Ishikawa (cell line): ENCODE results near the gene TBL1X.

ENCODE experiments used
- CEBPB ChIP-seq: IDR thresholded peaks from 2 replicates; pipeline ENCODE4 v1.6.1; 2012
- CREB1 ChIP-seq: IDR thresholded peaks from 2 replicates; pipeline ENCODE4 v1.6.1; 2012; ENCODE audit warnings: low read depth
- EGR1 ChIP-seq: IDR thresholded peaks from 2 replicates; pipeline ENCODE4 v1.6.1; 2012
- EP300 ChIP-seq: IDR thresholded peaks from 2 replicates; pipeline ENCODE4 v1.6.1; 2012; ENCODE audit warnings: borderline replicate concordance
- FOXM1 ChIP-seq: IDR thresholded peaks from 2 replicates; pipeline ENCODE4 v1.6.1; 2012; ENCODE audit warnings: low read depth, borderline replicate concordance
- MAX ChIP-seq: IDR thresholded peaks from 2 replicates; pipeline ENCODE4 v1.6.1; 2012
- NFIC ChIP-seq: IDR thresholded peaks from 2 replicates; pipeline ENCODE4 v1.6.1; 2012
- RAD21 ChIP-seq: IDR thresholded peaks from 2 replicates; pipeline ENCODE4 v1.6.1; 2012; ENCODE audit warnings: low read depth
- TAF1 ChIP-seq: IDR thresholded peaks from 2 replicates; pipeline ENCODE4 v1.6.1; 2012; ENCODE audit warnings: low read depth, mild to moderate bottlenecking
- TCF12 ChIP-seq: IDR thresholded peaks from 2 replicates; pipeline ENCODE4 v1.6.1; 2012; ENCODE audit warnings: low read depth
- TEAD4 ChIP-seq: IDR thresholded peaks from 2 replicates; pipeline ENCODE4 v1.6.1; 2012
- YY1 ChIP-seq: IDR thresholded peaks from 2 replicates; pipeline ENCODE4 v1.6.1; 2012; ENCODE audit warnings: low read depth
- ZBTB7A ChIP-seq: IDR thresholded peaks from 2 replicates; pipeline ENCODE4 v1.6.1; 2012; ENCODE audit warnings: low read depth
- TF ChIP-seq, protein P1 (sequence below): IDR thresholded peaks from 2 replicates; pipeline ENCODE4 v1.6.1; 2012
- TF ChIP-seq, protein P2 (sequence below): IDR thresholded peaks from 2 replicates; pipeline ENCODE4 v1.6.1; 2012; ENCODE audit warnings: low read depth, mild to moderate bottlenecking

The TBL1X gene

DNA sequence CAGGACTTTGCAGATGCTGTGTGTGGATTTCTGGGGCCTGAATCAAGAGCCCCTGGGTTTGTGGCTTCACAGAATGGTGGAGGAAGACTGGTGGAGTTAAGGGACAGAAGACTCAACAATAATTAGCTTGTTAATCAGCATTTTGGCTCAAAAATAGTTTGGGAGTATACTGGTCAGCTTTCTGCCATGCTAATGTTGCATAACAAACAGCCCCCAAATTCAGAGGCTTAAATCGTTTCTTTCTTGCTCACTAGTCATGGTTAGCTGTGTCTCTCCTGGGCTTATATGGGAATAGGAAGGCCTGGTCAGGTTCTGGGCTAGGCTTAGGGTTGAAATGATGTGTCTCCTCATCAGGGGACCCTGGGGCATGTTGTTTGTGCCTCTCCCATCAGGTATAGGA lies 24.4 kb downstream of the TBL1X start:
- TF ChIP-seq CREB1 = no peak
- TF ChIP-seq EGR1 = no peak
- no peak for TF ChIP-seq TCF12
- TF ChIP-seq, protein P1, sequence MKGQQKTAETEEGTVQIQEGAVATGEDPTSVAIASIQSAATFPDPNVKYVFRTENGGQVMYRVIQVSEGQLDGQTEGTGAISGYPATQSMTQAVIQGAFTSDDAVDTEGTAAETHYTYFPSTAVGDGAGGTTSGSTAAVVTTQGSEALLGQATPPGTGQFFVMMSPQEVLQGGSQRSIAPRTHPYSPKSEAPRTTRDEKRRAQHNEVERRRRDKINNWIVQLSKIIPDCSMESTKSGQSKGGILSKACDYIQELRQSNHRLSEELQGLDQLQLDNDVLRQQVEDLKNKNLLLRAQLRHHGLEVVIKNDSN = no peak

- no peak for TF ChIP-seq FOXM1
- no peak for TF ChIP-seq NFIC
- TF ChIP-seq YY1 = no peak
- no peak for TF ChIP-seq EGR1
- TF ChIP-seq TCF12 = no peak
- no peak for TF ChIP-seq ZBTB7A
- TF ChIP-seq TAF1 = no peak
- TF ChIP-seq EP300 = no peak
- TF ChIP-seq TEAD4 = no peak
- TF ChIP-seq, protein P2, sequence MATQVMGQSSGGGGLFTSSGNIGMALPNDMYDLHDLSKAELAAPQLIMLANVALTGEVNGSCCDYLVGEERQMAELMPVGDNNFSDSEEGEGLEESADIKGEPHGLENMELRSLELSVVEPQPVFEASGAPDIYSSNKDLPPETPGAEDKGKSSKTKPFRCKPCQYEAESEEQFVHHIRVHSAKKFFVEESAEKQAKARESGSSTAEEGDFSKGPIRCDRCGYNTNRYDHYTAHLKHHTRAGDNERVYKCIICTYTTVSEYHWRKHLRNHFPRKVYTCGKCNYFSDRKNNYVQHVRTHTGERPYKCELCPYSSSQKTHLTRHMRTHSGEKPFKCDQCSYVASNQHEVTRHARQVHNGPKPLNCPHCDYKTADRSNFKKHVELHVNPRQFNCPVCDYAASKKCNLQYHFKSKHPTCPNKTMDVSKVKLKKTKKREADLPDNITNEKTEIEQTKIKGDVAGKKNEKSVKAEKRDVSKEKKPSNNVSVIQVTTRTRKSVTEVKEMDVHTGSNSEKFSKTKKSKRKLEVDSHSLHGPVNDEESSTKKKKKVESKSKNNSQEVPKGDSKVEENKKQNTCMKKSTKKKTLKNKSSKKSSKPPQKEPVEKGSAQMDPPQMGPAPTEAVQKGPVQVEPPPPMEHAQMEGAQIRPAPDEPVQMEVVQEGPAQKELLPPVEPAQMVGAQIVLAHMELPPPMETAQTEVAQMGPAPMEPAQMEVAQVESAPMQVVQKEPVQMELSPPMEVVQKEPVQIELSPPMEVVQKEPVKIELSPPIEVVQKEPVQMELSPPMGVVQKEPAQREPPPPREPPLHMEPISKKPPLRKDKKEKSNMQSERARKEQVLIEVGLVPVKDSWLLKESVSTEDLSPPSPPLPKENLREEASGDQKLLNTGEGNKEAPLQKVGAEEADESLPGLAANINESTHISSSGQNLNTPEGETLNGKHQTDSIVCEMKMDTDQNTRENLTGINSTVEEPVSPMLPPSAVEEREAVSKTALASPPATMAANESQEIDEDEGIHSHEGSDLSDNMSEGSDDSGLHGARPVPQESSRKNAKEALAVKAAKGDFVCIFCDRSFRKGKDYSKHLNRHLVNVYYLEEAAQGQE = no peak
- no peak for TF ChIP-seq MAX
- no peak for TF ChIP-seq RAD21
- TF ChIP-seq CREB1 = no peak
- no peak for TF ChIP-seq CEBPB
- TF ChIP-seq, protein P1 = no peak
Measured at GRCh38 chrX:9492901-9493300, 28.0 kb downstream of the TBL1X start.

- no peak for TF ChIP-seq TCF12
- TF ChIP-seq ZBTB7A = no peak
- no peak for TF ChIP-seq CEBPB
- no peak for TF ChIP-seq RAD21
- no peak for TF ChIP-seq FOXM1
- TF ChIP-seq TEAD4 = no peak
- TF ChIP-seq, protein P1 = no peak
Measured at GRCh38 chrX:9493936-9494335, 29.1 kb downstream of the TBL1X start.

GRCh38 chrX:9494771-9495170 lies 29.9 kb downstream of the TBL1X start:
- TF ChIP-seq CREB1 (no peak), ZBTB7A (no peak), EP300 (no peak), MAX (no peak), EGR1 (no peak), FOXM1 (no peak), TCF12 (no peak), CEBPB (no peak), NFIC (no peak), YY1 (no peak), TEAD4 (no peak)
- TF ChIP-seq, protein P2 = no peak
- TF ChIP-seq, protein P1 = no peak

DNA sequence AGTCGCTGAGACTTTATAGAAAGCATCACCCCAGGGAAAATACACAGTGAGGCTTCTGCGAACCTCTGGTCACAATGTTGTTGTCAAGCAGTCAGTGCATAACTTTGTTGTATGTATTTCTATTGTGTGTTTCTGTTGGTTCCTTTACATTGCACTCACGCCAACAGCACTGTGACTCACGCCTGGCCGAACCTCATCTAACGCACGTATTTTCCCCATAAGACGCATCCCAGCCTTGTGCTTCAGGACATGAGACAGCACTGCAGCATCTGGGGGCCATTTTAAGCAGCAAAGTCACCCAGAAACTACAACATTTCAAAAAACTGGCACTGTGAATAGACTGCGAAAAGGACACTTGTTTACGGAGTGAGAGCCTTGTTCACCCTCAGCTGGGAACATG lies 30.6 kb downstream of the TBL1X start:
- TF ChIP-seq TCF12 (no peak), CEBPB (no peak), MAX (no peak), EP300 (no peak), ZBTB7A (no peak), FOXM1 (no peak), TEAD4 (no peak)

- TF ChIP-seq MAX (no peak), ZBTB7A (no peak), FOXM1 (no peak), CREB1 (no peak), NFIC (no peak), RAD21 (no peak), TEAD4 (no peak), TAF1 (no peak), YY1 (no peak), TCF12 (no peak), EGR1 (no peak), EP300 (no peak), CEBPB (no peak)
- TF ChIP-seq, protein P1 = no peak
- TF ChIP-seq, protein P2 = no peak
Measured at GRCh38 chrX:9498236-9498635, 33.4 kb downstream of the TBL1X start.
